Panc1 (cell line): Measurements from ENCODE around the gene PERCC1. TPM values are rescaled to one million over a fixed set of nuclear protein-coding genes. Genes with fewer than 3 reads are reported as not detected.

Experiments used
- ATAC-seq: fragments of 200-7000 bp; cut with Tn5 transposase; 2 replicates; pipeline ENCODE4 v1.9.1; 2020; ENCODE audit warnings: mild to moderate bottlenecking, moderate library complexity
- BruUV-seq: library from RNA; stranded (reverse); fragments of 400-500 nt; replicated peaks from 2 replicates; lab custom pipeline; 2021; lab: Mats Ljungman, UMichigan
- CTCF ChIA-PET: fragments of 300-600 bp; sonication (Branson Sonifier 250); formaldehyde crosslinking; loops from one replicate; lab custom pipeline; 2022; ENCODE audit warnings: antibody characterized with exemption; lab: Charles Lee
- POLR2A ChIA-PET: fragments of 300-600 bp; sonication (Branson Sonifier 250); formaldehyde crosslinking; loops from one replicate; lab custom pipeline; 2022; ENCODE audit warnings: antibody characterized with exemption; lab: Charles Lee
- DNase-seq: peaks from one replicate; pipeline ENCODE4 v3.0.0-alpha.2; 2010; ENCODE audit warnings: low read depth, low spot score
- H3K27ac ChIP-seq: 2 replicates; pipeline ENCODE4 v1.5.1; 2011; ENCODE audit warnings: mild to moderate bottlenecking, low read length, inconsistent platforms
- H3K27me3 ChIP-seq: fragments of 200-500 bp; sonication (Bioruptor generic); 2 replicates; pipeline ENCODE4 v1.6.0; 2014; ENCODE audit warnings: low read length, inconsistent platforms; ENCODE audit not compliant: control insufficient read depth, insufficient read depth
- H3K36me3 ChIP-seq: fragments of 200-500 bp; sonication (Bioruptor generic); 2 replicates; pipeline ENCODE4 v1.5.1; 2014; ENCODE audit warnings: inconsistent platforms, mild to moderate bottlenecking, low read length, moderate library complexity; ENCODE audit not compliant: control insufficient read depth, insufficient read depth
- H3K4me1 ChIP-seq: 2 replicates; pipeline ENCODE4 v1.5.1; 2011; ENCODE audit warnings: inconsistent platforms, mild to moderate bottlenecking, low read length, moderate library complexity; ENCODE audit not compliant: control insufficient read depth, insufficient read depth
- H3K4me3 ChIP-seq, 2 experiments: 2 replicates each; pipeline ENCODE4 v1.5.1; 2011 to 2012; ENCODE audit warnings: low read depth in 2 of 2, low read length in 2 of 2, mild to moderate bottlenecking in 2 of 2, inconsistent platforms in 1 of 2, moderate library complexity in 1 of 2
- H3K9me3 ChIP-seq: fragments of 200-500 bp; sonication (Bioruptor generic); 2 replicates; pipeline ENCODE4 v1.5.1; 2014; ENCODE audit warnings: low read depth, mild to moderate bottlenecking, inconsistent platforms, low read length, moderate library complexity; ENCODE audit not compliant: control insufficient read depth, insufficient read depth
- CTCF ChIP-seq: fragments of 450-650 bp; IDR thresholded peaks from 2 replicates; pipeline ENCODE4 v1.5.1; 2017; ENCODE audit warnings: mild to moderate bottlenecking
- POLR2AphosphoS5 ChIP-seq: IDR thresholded peaks from 2 replicates; pipeline ENCODE4 v1.6.1; 2012; ENCODE audit warnings: mild to moderate bottlenecking, low read depth, low read length, moderate library complexity
- REST ChIP-seq, 2 experiments: IDR thresholded peaks; 2 replicates each; pipeline ENCODE4 v1.6.1; 2011 to 2012; ENCODE audit warnings: low read depth in 2 of 2, control low read depth in 1 of 2, low read length in 1 of 2, mild to moderate bottlenecking in 1 of 2, moderate library complexity in 1 of 2; ENCODE audit not compliant: insufficient read depth in 1 of 2
- SIN3A ChIP-seq: IDR thresholded peaks from 2 replicates; pipeline ENCODE4 v1.6.1; 2012; ENCODE audit warnings: low read depth, mild to moderate bottlenecking, low read length, moderate library complexity, borderline replicate concordance; ENCODE audit not compliant: insufficient read depth
- TCF7L2 ChIP-seq: IDR thresholded peaks from 2 replicates; pipeline ENCODE4 v1.6.1; 2011; ENCODE audit warnings: mild to moderate bottlenecking, low read depth, low read length, inconsistent platforms
- in situ Hi-C: cut with HindIII; loops from 2 replicates; pipeline ENCODE4 v1.10.0; 2016; ENCODE audit warnings: low sequenced_read_pairs, low pct_unique_long_range_greater_than_20kb
- intact Hi-C: fragments of 100-400 bp; cut with micrococcal nuclease; formaldehyde crosslinking; loops from one replicate; pipeline ENCODE4 v1.10.0; 2022; ENCODE audit not compliant: unreplicated experiment
- total RNA-seq: library from RNA; stranded (reverse); gene quantifications from one replicate; pipeline ENCODE4 v1.2.1, GENCODE V29; 2021; ENCODE audit not compliant: unreplicated experiment

Gene PERCC1
- total RNA-seq, 1 experiment from 2014 or later = not detected

GRCh38 chr16:1441391-1441829, 10.5 kb downstream of the PERCC1 start:
- no peaks in the 10 kb centered on the region for H3K9me3 ChIP-seq
- POLR2A ChIA-PET = no interaction called here
- H3K36me3 ChIP-seq = no peaks in the 10 kb centered on the region
- ATAC-seq (no peak), DNase-seq (no peak)
- H3K4me1 ChIP-seq = no peaks in the 10 kb centered on the region
- H3K27me3 ChIP-seq = no peaks in the 10 kb centered on the region
- CTCF ChIA-PET = interaction anchor here (0.6 kb wide), 1 partner anchor 53 kb away, joined by 4 read pairs; no protein-coding TSS in a partner anchor
- BruUV-seq = no TSS peak
- H3K4me3 ChIP-seq = no peak overlapping the region
- in situ Hi-C loops = no loop called here
- no peak for TF ChIP-seq REST (IDR thresholded peaks at IDR 0.05; ENCODE audit: insufficient read depth in 1 of 2, low read depth in 2 of 2, low read length in 1 of 2)
- TF ChIP-seq TCF7L2 = no peak
- no peak for TF ChIP-seq POLR2AphosphoS5
- TF ChIP-seq SIN3A = no peak
- no peak for TF ChIP-seq CTCF
- H3K27ac ChIP-seq = no peak overlapping the region
- intact Hi-C loops = no loop called here

GRCh38 chr16:1442697-1443096, 11.8 kb downstream of the PERCC1 start:
- POLR2A ChIA-PET = no interaction called here
- no peaks in the 10 kb centered on the region for H3K27me3 ChIP-seq
- CTCF ChIA-PET = no interaction called here
- DNase-seq = no peak
- H3K36me3 ChIP-seq = no peaks in the 10 kb centered on the region
- TF ChIP-seq SIN3A (no peak), REST (IDR thresholded peaks at IDR 0.05; ENCODE audit: insufficient read depth in 1 of 2, low read depth in 2 of 2, low read length in 1 of 2) (no peak), TCF7L2 (no peak)
- intact Hi-C loops (no loop called here), in situ Hi-C loops (no loop called here)
- BruUV-seq = no TSS peak
- no peak for ATAC-seq
- H3K4me3 ChIP-seq = no peak overlapping the region
- no peaks in the 10 kb centered on the region for H3K9me3 ChIP-seq
- H3K27ac ChIP-seq = no peak overlapping the region
- H3K4me1 ChIP-seq = no peaks in the 10 kb centered on the region
